Ishikawa (cell line): Measurements from ENCODE around the gene UNC80.

ENCODE experiments used
- CEBPB ChIP-seq: IDR thresholded peaks from 2 replicates; pipeline ENCODE4 v1.6.1; 2012
- CREB1 ChIP-seq: IDR thresholded peaks from 2 replicates; pipeline ENCODE4 v1.6.1; 2012; ENCODE audit warnings: low read depth
- EGR1 ChIP-seq: IDR thresholded peaks from 2 replicates; pipeline ENCODE4 v1.6.1; 2012
- EP300 ChIP-seq: IDR thresholded peaks from 2 replicates; pipeline ENCODE4 v1.6.1; 2012; ENCODE audit warnings: borderline replicate concordance
- FOXM1 ChIP-seq: IDR thresholded peaks from 2 replicates; pipeline ENCODE4 v1.6.1; 2012; ENCODE audit warnings: low read depth, borderline replicate concordance
- NFIC ChIP-seq: IDR thresholded peaks from 2 replicates; pipeline ENCODE4 v1.6.1; 2012
- RAD21 ChIP-seq: IDR thresholded peaks from 2 replicates; pipeline ENCODE4 v1.6.1; 2012; ENCODE audit warnings: low read depth
- TAF1 ChIP-seq: IDR thresholded peaks from 2 replicates; pipeline ENCODE4 v1.6.1; 2012; ENCODE audit warnings: low read depth, mild to moderate bottlenecking
- TCF12 ChIP-seq: IDR thresholded peaks from 2 replicates; pipeline ENCODE4 v1.6.1; 2012; ENCODE audit warnings: low read depth
- TEAD4 ChIP-seq: IDR thresholded peaks from 2 replicates; pipeline ENCODE4 v1.6.1; 2012
- USF1 ChIP-seq: IDR thresholded peaks from 2 replicates; pipeline ENCODE4 v1.6.1; 2012
- YY1 ChIP-seq: IDR thresholded peaks from 2 replicates; pipeline ENCODE4 v1.6.1; 2012; ENCODE audit warnings: low read depth
- ZBTB7A ChIP-seq: IDR thresholded peaks from 2 replicates; pipeline ENCODE4 v1.6.1; 2012; ENCODE audit warnings: low read depth
- TF ChIP-seq, protein P1 (sequence below): IDR thresholded peaks from 2 replicates; pipeline ENCODE4 v1.6.1; 2012; ENCODE audit warnings: low read depth, mild to moderate bottlenecking
- TF ChIP-seq, protein P2 (sequence below): IDR thresholded peaks from 2 replicates; pipeline ENCODE4 v1.6.1; 2012

The UNC80 gene

DNA sequence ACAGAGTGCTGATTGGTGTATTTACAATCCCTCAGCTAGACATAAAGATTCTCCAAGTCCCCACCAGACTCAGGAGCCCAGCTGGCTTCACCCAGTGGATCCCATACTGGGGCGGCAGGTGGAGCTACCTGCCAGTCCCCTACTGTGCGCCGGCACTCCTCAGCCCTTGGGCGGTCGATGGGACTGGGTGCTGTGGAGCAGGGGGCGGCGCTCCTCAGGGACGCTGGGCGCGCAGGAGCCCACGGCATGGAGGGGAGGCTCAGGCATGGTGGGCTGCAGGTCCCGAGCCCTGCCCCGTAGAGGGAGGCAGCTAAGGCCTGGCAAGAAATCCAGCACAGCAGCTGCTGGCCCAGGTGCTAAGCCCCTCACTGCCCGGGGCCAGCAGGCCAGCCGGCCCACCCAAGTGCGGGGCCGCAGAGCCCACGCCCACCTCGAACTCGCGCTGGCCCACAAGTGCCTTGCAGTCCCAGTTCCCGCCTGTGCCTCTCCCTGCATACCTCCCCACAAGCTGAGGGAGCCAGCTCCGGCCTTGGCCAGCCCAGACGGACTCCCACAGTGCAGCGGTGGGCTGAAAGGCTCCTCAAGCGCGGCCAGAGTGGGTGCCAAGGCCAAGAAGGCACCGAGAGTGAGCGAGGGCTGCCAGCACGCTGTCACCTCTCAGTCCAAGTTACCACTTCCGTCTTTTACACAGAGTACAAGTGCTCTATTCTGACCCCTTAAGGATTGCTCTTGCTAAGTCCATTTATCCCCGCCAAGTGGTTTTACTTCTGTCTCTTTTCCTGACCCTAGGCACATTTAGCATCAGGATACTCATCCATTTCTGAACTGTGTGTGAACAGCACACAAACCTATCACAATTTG lies 229.1 kb downstream of the UNC80 start:
- TF ChIP-seq, protein P1, sequence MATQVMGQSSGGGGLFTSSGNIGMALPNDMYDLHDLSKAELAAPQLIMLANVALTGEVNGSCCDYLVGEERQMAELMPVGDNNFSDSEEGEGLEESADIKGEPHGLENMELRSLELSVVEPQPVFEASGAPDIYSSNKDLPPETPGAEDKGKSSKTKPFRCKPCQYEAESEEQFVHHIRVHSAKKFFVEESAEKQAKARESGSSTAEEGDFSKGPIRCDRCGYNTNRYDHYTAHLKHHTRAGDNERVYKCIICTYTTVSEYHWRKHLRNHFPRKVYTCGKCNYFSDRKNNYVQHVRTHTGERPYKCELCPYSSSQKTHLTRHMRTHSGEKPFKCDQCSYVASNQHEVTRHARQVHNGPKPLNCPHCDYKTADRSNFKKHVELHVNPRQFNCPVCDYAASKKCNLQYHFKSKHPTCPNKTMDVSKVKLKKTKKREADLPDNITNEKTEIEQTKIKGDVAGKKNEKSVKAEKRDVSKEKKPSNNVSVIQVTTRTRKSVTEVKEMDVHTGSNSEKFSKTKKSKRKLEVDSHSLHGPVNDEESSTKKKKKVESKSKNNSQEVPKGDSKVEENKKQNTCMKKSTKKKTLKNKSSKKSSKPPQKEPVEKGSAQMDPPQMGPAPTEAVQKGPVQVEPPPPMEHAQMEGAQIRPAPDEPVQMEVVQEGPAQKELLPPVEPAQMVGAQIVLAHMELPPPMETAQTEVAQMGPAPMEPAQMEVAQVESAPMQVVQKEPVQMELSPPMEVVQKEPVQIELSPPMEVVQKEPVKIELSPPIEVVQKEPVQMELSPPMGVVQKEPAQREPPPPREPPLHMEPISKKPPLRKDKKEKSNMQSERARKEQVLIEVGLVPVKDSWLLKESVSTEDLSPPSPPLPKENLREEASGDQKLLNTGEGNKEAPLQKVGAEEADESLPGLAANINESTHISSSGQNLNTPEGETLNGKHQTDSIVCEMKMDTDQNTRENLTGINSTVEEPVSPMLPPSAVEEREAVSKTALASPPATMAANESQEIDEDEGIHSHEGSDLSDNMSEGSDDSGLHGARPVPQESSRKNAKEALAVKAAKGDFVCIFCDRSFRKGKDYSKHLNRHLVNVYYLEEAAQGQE: no peak
- TF ChIP-seq EGR1: no peak
- TF ChIP-seq TEAD4: no peak
- no peak for TF ChIP-seq ZBTB7A
- TF ChIP-seq CREB1: no peak
- TF ChIP-seq, protein P2, sequence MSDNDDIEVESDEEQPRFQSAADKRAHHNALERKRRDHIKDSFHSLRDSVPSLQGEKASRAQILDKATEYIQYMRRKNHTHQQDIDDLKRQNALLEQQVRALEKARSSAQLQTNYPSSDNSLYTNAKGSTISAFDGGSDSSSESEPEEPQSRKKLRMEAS: no peak
- TF ChIP-seq TAF1: no peak
- no peak for TF ChIP-seq RAD21
- no peak for TF ChIP-seq CEBPB
- no peak for TF ChIP-seq EP300
- TF ChIP-seq FOXM1: no peak
- no peak for TF ChIP-seq TCF12

- TF ChIP-seq EP300: no peak
- no peak for TF ChIP-seq CEBPB
- TF ChIP-seq, protein P2: peak; percentile 63
- no peak for TF ChIP-seq TEAD4
- no peak for TF ChIP-seq EGR1
- TF ChIP-seq YY1: peak; percentile 83
- no peak for TF ChIP-seq RAD21
- TF ChIP-seq ZBTB7A: no peak
- no peak for TF ChIP-seq FOXM1
- TF ChIP-seq, protein P1: no peak
- no peak for TF ChIP-seq NFIC
- TF ChIP-seq TAF1: peak; percentile 79
- TF ChIP-seq CREB1: no peak
- peak; percentile 43; the same call in 1 of the 2 replicates for TF ChIP-seq TCF12
- no peak for TF ChIP-seq USF1
These were observed 230.8 kb downstream of the UNC80 start, which contains the start of gene RPE for GRCh38 chr2:210002158-210003157. Gene RPE, plus strand, starts transcription at chr2:210002638. Its CDS starts 24 bp downstream, at chr2:210002662.

DNA sequence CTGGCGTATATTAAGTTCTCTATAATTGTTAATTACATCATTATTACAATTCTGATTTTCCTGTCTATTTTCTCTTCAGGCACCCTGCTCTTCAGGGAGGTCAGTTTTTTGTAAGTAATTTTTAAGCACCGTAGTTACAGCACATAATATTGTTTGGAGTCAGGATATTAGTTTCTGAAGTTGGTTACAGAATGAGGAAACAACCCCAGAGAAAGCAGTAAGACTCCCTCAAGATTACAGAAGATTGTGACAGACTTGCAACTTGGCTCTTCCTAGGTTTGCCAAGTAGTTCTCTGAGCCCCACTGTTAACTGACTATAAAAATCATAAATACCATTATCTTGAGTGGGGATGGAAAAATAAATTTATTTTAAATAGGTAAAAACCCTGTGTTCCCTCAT lies 231.7 kb downstream of the UNC80 start:
- TF ChIP-seq NFIC (no peak), RAD21 (no peak), EP300 (no peak), ZBTB7A (no peak), CEBPB (no peak), TEAD4 (no peak)

DNA sequence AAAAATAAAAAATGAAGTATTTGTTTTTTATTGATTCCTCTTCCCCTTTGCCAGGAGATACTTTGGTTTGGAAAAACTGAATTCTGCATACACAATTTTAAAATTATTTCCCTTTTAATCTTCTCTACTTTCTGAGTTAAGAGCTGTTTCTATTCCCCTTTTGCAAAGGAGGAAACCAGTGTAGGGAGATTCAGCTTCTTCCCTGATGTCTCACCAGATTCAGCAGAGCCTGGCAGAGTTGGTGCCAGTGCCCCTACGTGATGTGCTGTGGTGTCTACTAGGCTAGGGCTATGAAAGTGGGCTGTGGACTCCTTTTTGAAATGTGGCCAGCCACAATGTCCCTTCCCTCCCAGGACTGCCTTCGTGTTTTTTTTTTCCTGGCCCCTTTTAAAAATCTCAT lies 233.2 kb downstream of the UNC80 start:
- no peak for TF ChIP-seq ZBTB7A
- no peak for TF ChIP-seq RAD21

DNA sequence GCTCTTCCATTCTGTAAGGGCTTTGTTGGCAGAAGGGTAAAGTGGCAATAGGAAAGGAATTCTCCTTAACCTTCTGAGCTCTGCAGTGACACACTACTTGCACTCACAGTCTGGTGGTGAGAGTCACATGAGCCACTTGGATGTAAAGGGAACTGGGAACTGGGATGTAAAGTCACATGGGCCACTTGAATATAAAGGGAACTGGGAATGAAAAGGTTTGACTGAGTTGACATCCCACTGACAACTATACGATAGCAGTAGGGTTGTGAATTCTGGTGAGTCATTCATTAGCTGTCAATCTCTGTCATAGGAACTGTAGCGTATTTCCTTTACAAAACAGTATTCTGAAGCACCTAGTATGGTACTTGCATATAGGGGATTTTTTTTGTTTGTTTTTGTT lies 236.3 kb downstream of the UNC80 start:
- no peak for TF ChIP-seq ZBTB7A
- no peak for TF ChIP-seq EP300
- TF ChIP-seq, protein P1: no peak
- TF ChIP-seq USF1: no peak
- no peak for TF ChIP-seq RAD21
- no peak for TF ChIP-seq NFIC
- TF ChIP-seq CEBPB: no peak
- TF ChIP-seq YY1: no peak
- TF ChIP-seq, protein P2: no peak
- TF ChIP-seq EGR1: no peak
- no peak for TF ChIP-seq FOXM1
- no peak for TF ChIP-seq CREB1
- no peak for TF ChIP-seq TAF1
